ENCODE results near the gene LGALSL.

- TF ChIP-seq CTCF (conservative IDR thresholded peaks at IDR 0.05; ENCODE audit: low read length), result no peak
- no peak for TF ChIP-seq EZH2phosphoT487 (IDR thresholded peaks at IDR 0.05; ENCODE audit: borderline replicate concordance, low read depth, low read length)
These were observed 39.8 kb downstream of the LGALSL start for GRCh38 chr2:64493788-64494187.

Data from OCI-LY7 (cell line).